Stomach (tissue), 9 donors: ENCODE results near the gene PIP5K1B. TPM values are rescaled to one million over a fixed set of nuclear protein-coding genes. Genes with fewer than 3 reads are reported as not detected.

Source experiments
- DNase-seq, 2 donors: peaks; one replicate each; pipeline versions ENCODE4 v3.0.0 to v3.0.0-alpha.2; 2013 to 2019
- H3K27ac ChIP-seq, 5 donors: fragments of 200-600 bp in 4 of 5; sonication (generic) in 4 of 5; one replicate each; pipeline ENCODE4 v1.5.1; 2013 to 2019; ENCODE audit warnings: mild to moderate bottlenecking in 1 of 5, moderate library complexity in 1 of 5
- H3K27me3 ChIP-seq, 3 donors: fragments of 200-600 bp; sonication (generic); one replicate each; pipeline ENCODE4 v1.5.1; 2017 to 2019; ENCODE audit warnings: mixed run types in 1 of 3
- H3K36me3 ChIP-seq, 4 donors: fragments of 200-600 bp; sonication (generic); 1 replicate in 3 of 4; 2 replicates in 1 of 4; pipeline ENCODE4 v1.5.1; 2016 to 2019
- H3K4me1 ChIP-seq, 4 donors: fragments of 200-600 bp; sonication (generic); one replicate each; pipeline ENCODE4 v1.5.1; 2016 to 2019
- H3K4me3 ChIP-seq, 4 donors: fragments of 200-600 bp; sonication (generic) in 3 of 4; one replicate each; pipeline ENCODE4 v1.5.1; 2016 to 2019; ENCODE audit warnings: mild to moderate bottlenecking in 1 of 4
- H3K9me3 ChIP-seq, 4 donors: fragments of 200-600 bp; sonication (generic); one replicate each; pipeline ENCODE4 v1.5.1; 2016 to 2019
- CTCF ChIP-seq, 7 experiments: fragments of 450-650 bp in 4 of 7; fragments of 200-600 bp in 3 of 7; sonication (generic) in 3 of 7; IDR thresholded peaks; one replicate each; pipeline ENCODE4 v1.5.1; 2016 to 2019; ENCODE audit warnings: antibody characterized with exemption in 7 of 7, control low read depth in 2 of 7, mild to moderate bottlenecking in 1 of 7
- EP300 ChIP-seq: sonication (generic); formaldehyde crosslinking; IDR thresholded peaks from one replicate; pipeline ENCODE4 v1.6.1; 2017; ENCODE audit warnings: antibody characterized with exemption
- POLR2A ChIP-seq, 4 donors: fragments of 450-650 bp; IDR thresholded peaks; one replicate each; pipeline ENCODE4 v1.6.1; 2016; ENCODE audit warnings: antibody characterized with exemption in 4 of 4, control low read depth in 2 of 4, mild to moderate bottlenecking in 1 of 4, moderate library complexity in 1 of 4
- POLR2AphosphoS5 ChIP-seq, 3 donors: sonication (generic); formaldehyde crosslinking; IDR thresholded peaks; one replicate each; pipeline ENCODE4 v1.6.1; 2016; ENCODE audit warnings: antibody characterized with exemption in 3 of 3
- WGBS, 5 donors: extraction: QIAGEN DNeasy Blood & Tissue Kit in 3 of 5; methylation state at CpG; one replicate each; pipeline versions ENCODE4 v1.1.5 to v1.1.7; 2013 to 2018; 5-methylcytosine and 5-hydroxymethylcytosine counted together
- intact Hi-C: fragments of 100-400 bp; cut with DNase I; formaldehyde crosslinking; loops from one replicate; pipeline ENCODE4 v1.15.1; 2023; ENCODE audit warnings: low total_unique reads
- polyA plus RNA-seq, 3 donors: library from polyadenylated mRNA; stranded (reverse); fragments of 200-250 nt; gene quantifications; one replicate each; pipeline ENCODE4 v1.2.3, GENCODE V29; 2013
- total RNA-seq, 5 donors: library from RNA; depleted of rRNA; stranded (reverse); fragments of >200 nt; gene quantifications; one replicate each; pipeline versions ENCODE4 v1.1.0 to v1.2.3, GENCODE V29; 2014 to 2016
- donor health status: healthy with polysubstance abuse.
- donor health status: Bipolar disorder and iron deficiency.
- donor health status: healthy.

The PIP5K1B gene
- total and polyA plus RNA-seq, 8 donors: 2.3 to 33.8 (median 16.6) TPM

GRCh38 chr9:68950188-68950587 lies 245.1 kb downstream of the PIP5K1B start:
- 69 to 82% (median 76%) methylated on average over 4 of the region's 4 CpGs for WGBS, 5 donors
- intact Hi-C loops: no loop called here
- H3K36me3 ChIP-seq: peaks cover 0 to 5% (median 0%) of the 10 kb centered on the region in 4 donors

GRCh38 chr9:68950689-68951088 lies 245.6 kb downstream of the PIP5K1B start:
- Histone ChIP-seq H3K27me3 (no peaks in the 10 kb centered on the region), H3K27ac (no peak overlapping the region), H3K4me1 (no peaks in the 10 kb centered on the region), H3K36me3 (peaks cover 0 to 5% (median 0%) of the 10 kb centered on the region in 4 donors), H3K4me3 (no peak overlapping the region), H3K9me3 (no peaks in the 10 kb centered on the region)
- intact Hi-C loops: no loop called here
- DNase-seq: no peak
- TF ChIP-seq CTCF (IDR thresholded peaks at IDR 0.05) (no peak), POLR2AphosphoS5 (IDR thresholded peaks at IDR 0.05) (no peak), EP300 (no peak), POLR2A (IDR thresholded peaks at IDR 0.05) (no peak)
- 77 to 87% (median 81%) methylated on average over 2 of the region's 2 CpGs for WGBS, 5 donors

More at GRCh38 chr9:68950188-68950587, 245.1 kb downstream of the PIP5K1B start:
- Histone ChIP-seq H3K27ac (no peak overlapping the region), H3K9me3 (no peaks in the 10 kb centered on the region), H3K4me1 (no peaks in the 10 kb centered on the region), H3K4me3 (no peak overlapping the region), H3K27me3 (no peaks in the 10 kb centered on the region)
- DNase-seq: no peak
- TF ChIP-seq CTCF (IDR thresholded peaks at IDR 0.05) (no peak), POLR2A (IDR thresholded peaks at IDR 0.05) (no peak), EP300 (no peak), POLR2AphosphoS5 (IDR thresholded peaks at IDR 0.05) (no peak)

- Histone ChIP-seq H3K4me3 (no peak overlapping the region), H3K27me3 (no peaks in the 10 kb centered on the region), H3K36me3 (peaks cover 0 to 3% (median 0%) of the 10 kb centered on the region in 4 donors), H3K9me3 (no peaks in the 10 kb centered on the region), H3K4me1 (no peaks in the 10 kb centered on the region), H3K27ac (no peak overlapping the region)
- no peak for DNase-seq
- intact Hi-C loops: no loop called here
- WGBS, 5 donors: 76 to 89% (median 79%) methylated on average over 8 of the region's 8 CpGs
- TF ChIP-seq CTCF (IDR thresholded peaks at IDR 0.05) (no peak), EP300 (no peak), POLR2AphosphoS5 (IDR thresholded peaks at IDR 0.05) (no peak), POLR2A (IDR thresholded peaks at IDR 0.05) (no peak)
Observed at GRCh38 chr9:68951879-68952659, 247.0 kb downstream of the PIP5K1B start.

- TF ChIP-seq EP300: no peak
- no peak for TF ChIP-seq POLR2AphosphoS5 (IDR thresholded peaks at IDR 0.05)
- no peak for TF ChIP-seq CTCF (IDR thresholded peaks at IDR 0.05)
- no peak for TF ChIP-seq POLR2A (IDR thresholded peaks at IDR 0.05)
- intact Hi-C loops: no loop called here
- 76 to 95% (median 80%) methylated on average over 1 of the region's 1 CpG for WGBS, 5 donors
Observed at GRCh38 chr9:68953771-68954170, 248.7 kb downstream of the PIP5K1B start.

More at GRCh38 chr9:68953771-68954170, 248.7 kb downstream of the PIP5K1B start:
- DNase-seq: no peak
- H3K27ac ChIP-seq: no peak overlapping the region
- H3K4me3 ChIP-seq: no peak overlapping the region
- H3K27me3 ChIP-seq: no peaks in the 10 kb centered on the region
- H3K36me3 ChIP-seq: no peaks in the 10 kb centered on the region
- H3K9me3 ChIP-seq: no peaks in the 10 kb centered on the region
- H3K4me1 ChIP-seq: no peaks in the 10 kb centered on the region
